Muscle layer of duodenum (tissue), 2 donors: ENCODE results near the gene ASIC5.
"Not testable (repeated sequence)": the region's sequence is repeated elsewhere in the genome, so short reads cannot be mapped to it uniquely, and the experiment has no call there.

Source experiments
- H3K27ac ChIP-seq: one replicate; pipeline ENCODE4 v1.7.0; 2013; ENCODE audit warnings: mild to moderate bottlenecking, low read length
- H3K27me3 ChIP-seq: one replicate; pipeline ENCODE4 v1.7.0; 2013; ENCODE audit warnings: low read depth, mild to moderate bottlenecking, control low read depth, low read length
- H3K36me3 ChIP-seq, 2 donors: one replicate each; pipeline ENCODE4 v1.7.0; 2013; ENCODE audit warnings: low read length in 2 of 2, control low read depth in 1 of 2, mild to moderate bottlenecking in 1 of 2; ENCODE audit not compliant: insufficient read depth in 2 of 2, control insufficient read depth in 1 of 2
- H3K4me1 ChIP-seq, 2 donors: one replicate each; pipeline ENCODE4 v1.7.0; 2013; ENCODE audit warnings: low read length in 2 of 2, mild to moderate bottlenecking in 2 of 2, control low read depth in 1 of 2, moderate library complexity in 1 of 2; ENCODE audit not compliant: insufficient read depth in 2 of 2, control insufficient read depth in 1 of 2
- H3K4me3 ChIP-seq, 2 donors: one replicate each; pipeline ENCODE4 v1.7.0; 2013; ENCODE audit warnings: low read length in 2 of 2, low read depth in 1 of 2, mild to moderate bottlenecking in 1 of 2
- H3K9me3 ChIP-seq, 2 donors: one replicate each; pipeline ENCODE4 v1.7.0; 2013; ENCODE audit warnings: low read length in 2 of 2, control low read depth in 1 of 2, mild to moderate bottlenecking in 1 of 2; ENCODE audit not compliant: control insufficient read depth in 1 of 2
- donor health status: healthy.

ASIC5 gene

DNA sequence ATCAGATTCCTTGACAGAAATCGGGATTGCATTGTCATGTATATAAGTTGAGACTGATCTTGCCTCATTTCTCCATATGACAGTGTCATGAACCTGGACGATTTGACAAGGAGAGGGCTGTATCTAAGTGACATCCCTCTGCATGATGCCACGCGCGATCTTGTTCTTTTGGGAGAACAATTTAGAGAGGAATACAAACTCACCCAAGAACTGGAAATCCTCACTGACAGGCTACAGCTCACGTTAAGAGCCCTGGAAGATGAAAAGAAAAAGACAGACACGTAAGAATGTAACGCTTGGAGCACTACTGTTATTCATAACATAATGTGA, 66.3 kb downstream of the ASIC5 start:
- peaks cover 0 to 4% of the 10 kb centered on the region in 2 donors for H3K36me3 ChIP-seq
- H3K27ac ChIP-seq, result peak overlapping the region; percentile 74
- H3K4me1 ChIP-seq, result peaks cover 0 to 17% of the 10 kb centered on the region in 2 donors
- no peak overlapping the region for H3K4me3 ChIP-seq
- no peaks in the 10 kb centered on the region for H3K9me3 ChIP-seq
- H3K27me3 ChIP-seq, result no peaks in the 10 kb centered on the region

- peaks cover 0 to 19% of the 10 kb centered on the region in 2 donors for H3K4me1 ChIP-seq
- no peaks in the 10 kb centered on the region for H3K9me3 ChIP-seq
- H3K4me3 ChIP-seq, result no peak overlapping the region
- H3K36me3 ChIP-seq, result no peaks in the 10 kb centered on the region
- no peaks in the 10 kb centered on the region for H3K27me3 ChIP-seq
- peak overlapping the region; percentile 74 for H3K27ac ChIP-seq
Measured at GRCh38 chr4:155799116-155799793, 66.8 kb downstream of the ASIC5 start.

DNA sequence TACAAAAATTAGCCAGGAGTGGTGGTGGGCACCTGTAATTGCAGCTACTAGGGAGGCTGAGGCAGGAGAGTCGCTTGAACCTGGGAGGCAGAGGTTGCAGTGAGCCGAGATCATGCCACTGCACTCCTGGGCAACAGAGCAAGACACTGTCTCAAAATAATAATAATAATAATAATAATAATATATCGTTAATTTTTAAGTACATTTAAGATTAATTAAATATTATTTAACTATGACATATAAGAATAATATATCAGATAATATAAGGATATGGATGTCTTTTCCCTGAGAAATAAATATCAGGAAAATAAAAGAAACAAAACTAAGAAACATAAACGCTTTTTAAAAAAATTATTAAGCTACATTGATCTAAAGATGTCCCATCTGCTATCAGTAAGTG, 68.5 kb downstream of the ASIC5 start:
- not testable (repeated sequence) for H3K9me3 ChIP-seq, H3K36me3 ChIP-seq, H3K4me3 ChIP-seq, H3K27ac ChIP-seq, H3K27me3 ChIP-seq
- peaks cover 0 to 15% of the 10 kb centered on the region in 2 donors for H3K4me1 ChIP-seq

DNA sequence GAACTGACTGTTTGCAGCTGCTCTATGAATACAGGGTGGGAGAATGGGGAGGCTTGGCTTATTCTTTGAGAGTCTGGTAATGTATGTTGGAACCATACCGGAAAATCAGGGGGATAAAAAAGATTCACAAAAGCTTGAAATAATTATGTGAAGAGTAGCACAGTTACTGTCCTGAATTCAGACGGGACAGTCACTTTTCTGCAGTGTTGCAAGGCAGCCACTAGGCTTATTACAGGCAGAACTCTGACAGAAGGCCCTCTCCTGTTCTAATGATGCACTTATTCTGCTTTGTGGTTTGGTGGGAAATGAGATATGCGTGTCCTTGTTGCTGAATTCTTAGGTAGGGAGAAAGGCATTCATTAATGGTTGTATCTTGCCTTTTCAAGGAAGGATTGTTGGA, 70.1 kb downstream of the ASIC5 start:
- no peaks in the 10 kb centered on the region for H3K27me3 ChIP-seq
- no peak overlapping the region for H3K27ac ChIP-seq
- peaks cover 0 to 13% of the 10 kb centered on the region in 2 donors for H3K4me1 ChIP-seq
- peaks cover 0 to 5% of the 10 kb centered on the region in 2 donors for H3K36me3 ChIP-seq
- H3K9me3 ChIP-seq, result no peaks in the 10 kb centered on the region
- H3K4me3 ChIP-seq, result no peak overlapping the region

GRCh38 chr4:155794589-155795236, 71.4 kb downstream of the ASIC5 start:
- Histone ChIP-seq H3K36me3 (peaks cover 0 to 5% of the 10 kb centered on the region in 2 donors), H3K4me3 (no peak overlapping the region), H3K27me3 (no peaks in the 10 kb centered on the region), H3K27ac (no peak overlapping the region), H3K4me1 (peaks cover 0 to 12% of the 10 kb centered on the region in 2 donors), H3K9me3 (no peaks in the 10 kb centered on the region)

DNA sequence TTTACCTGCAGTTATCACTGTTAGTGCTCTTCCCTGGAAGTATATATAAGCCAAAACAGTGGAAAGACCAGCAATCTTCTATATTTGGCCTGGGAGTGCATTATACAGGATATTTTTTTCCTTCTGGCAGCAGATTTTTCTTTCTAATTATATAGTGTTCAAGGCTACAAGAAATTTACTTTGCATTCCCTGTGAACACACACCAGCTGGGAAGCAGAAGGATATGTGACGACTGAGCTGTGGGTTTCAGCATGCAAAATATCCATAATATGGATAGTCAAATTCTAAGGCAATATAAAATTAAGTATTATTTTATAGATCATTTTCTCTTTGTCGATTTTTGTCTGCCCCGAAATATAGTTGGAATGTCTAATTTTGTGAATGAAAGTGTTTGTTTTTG, 76.1 kb downstream of the ASIC5 start:
- Histone ChIP-seq H3K4me1 (peaks cover 5 to 14% of the 10 kb centered on the region in 2 donors), H3K27me3 (no peaks in the 10 kb centered on the region), H3K9me3 (no peaks in the 10 kb centered on the region), H3K36me3 (peaks cover 0 to 5% of the 10 kb centered on the region in 2 donors), H3K27ac (no peak overlapping the region), H3K4me3 (no peak overlapping the region)

DNA sequence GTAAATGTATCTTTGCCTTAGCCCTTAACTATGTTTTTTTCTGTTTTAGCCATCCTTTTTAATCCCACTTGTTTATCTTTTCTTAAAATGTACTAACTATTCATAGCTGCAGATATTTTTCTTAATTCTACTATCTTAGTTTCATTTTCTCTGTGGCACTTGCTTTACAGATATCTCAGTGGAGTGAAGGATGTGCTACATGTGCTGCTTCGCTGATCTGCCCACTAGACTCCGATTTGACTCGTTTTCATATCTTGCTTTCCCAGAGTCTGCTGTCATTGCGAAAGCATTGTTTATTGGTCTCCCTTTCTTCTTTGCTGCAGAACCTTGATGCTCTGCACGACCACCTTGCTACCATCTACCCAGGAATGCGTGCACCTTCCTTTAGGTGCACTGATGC, 76.7 kb downstream of the ASIC5 start:
- Histone ChIP-seq H3K9me3 (no peaks in the 10 kb centered on the region), H3K36me3 (peaks cover 0 to 5% of the 10 kb centered on the region in 2 donors), H3K4me1 (peaks cover 5 to 12% of the 10 kb centered on the region in 2 donors), H3K27ac (no peak overlapping the region), H3K4me3 (peak overlapping the region; percentile 24 to 43), H3K27me3 (no peaks in the 10 kb centered on the region)

GRCh38 chr4:155787113-155787710, 78.9 kb downstream of the ASIC5 start:
- Histone ChIP-seq H3K4me1 (peaks cover 5 to 17% of the 10 kb centered on the region in 2 donors), H3K36me3 (no peaks in the 10 kb centered on the region), H3K9me3 (no peaks in the 10 kb centered on the region), H3K27me3 (no peaks in the 10 kb centered on the region), H3K4me3 (peak overlapping the region in 1 of 2 donors; percentile 12), H3K27ac (no peak overlapping the region)

DNA sequence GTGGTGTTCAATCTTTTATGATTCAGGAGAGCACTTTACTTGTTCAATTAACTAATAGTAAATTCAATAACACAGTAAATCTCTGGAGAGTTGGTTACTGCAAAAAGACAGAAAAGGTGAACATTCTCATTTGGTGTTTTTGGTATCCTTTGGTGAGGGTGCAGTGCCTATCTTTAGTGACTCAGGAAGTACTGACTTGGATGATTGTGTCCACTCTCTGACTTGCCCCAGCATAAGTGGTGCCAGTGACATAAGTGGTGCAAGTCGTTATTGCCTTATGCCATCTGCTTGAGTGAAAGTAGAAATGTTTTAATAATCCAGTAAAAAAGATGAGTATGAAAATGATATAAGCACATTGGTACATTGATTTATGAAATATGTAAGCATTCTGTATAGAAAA, 80.2 kb downstream of the ASIC5 start:
- H3K4me1 ChIP-seq, result peaks cover 5 to 18% of the 10 kb centered on the region in 2 donors
- no peaks in the 10 kb centered on the region for H3K27me3 ChIP-seq
- no peaks in the 10 kb centered on the region for H3K36me3 ChIP-seq
- H3K27ac ChIP-seq, result no peak overlapping the region
- no peaks in the 10 kb centered on the region for H3K9me3 ChIP-seq
- H3K4me3 ChIP-seq, result no peak overlapping the region

GRCh38 chr4:155784637-155785036, 81.4 kb downstream of the ASIC5 start:
- no peaks in the 10 kb centered on the region for H3K36me3 ChIP-seq
- H3K4me3 ChIP-seq, result no peak overlapping the region
- peaks cover 5 to 26% of the 10 kb centered on the region in 2 donors for H3K4me1 ChIP-seq
- H3K9me3 ChIP-seq, result no peaks in the 10 kb centered on the region
- no peak overlapping the region for H3K27ac ChIP-seq
- H3K27me3 ChIP-seq, result no peaks in the 10 kb centered on the region

DNA sequence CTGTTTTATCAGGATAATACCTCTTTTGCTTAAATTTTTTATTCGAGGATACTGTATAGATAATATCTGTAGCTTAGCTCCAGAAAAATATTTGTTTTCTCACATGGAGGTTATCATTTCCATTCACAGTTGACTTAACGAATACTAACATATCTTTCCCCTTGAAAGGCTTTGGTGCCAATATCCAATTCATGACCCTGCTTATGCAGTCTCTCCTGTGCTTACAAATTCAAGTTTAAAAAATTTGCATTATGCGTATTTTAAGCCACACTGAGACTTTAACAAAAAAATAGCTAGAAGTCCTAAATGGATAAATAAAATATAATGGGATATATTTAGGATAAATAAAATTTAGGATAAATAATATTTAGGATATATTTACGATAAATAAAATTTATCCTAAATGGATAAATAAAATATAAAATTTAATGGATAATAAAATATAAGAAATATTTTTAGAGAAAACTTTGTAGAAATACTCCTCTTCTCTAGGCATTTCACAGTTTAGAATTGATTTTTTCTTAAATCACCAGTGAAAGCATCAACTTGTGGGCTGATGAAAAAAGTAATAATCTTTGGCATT, 84.7 kb downstream of the ASIC5 start:
- no peak overlapping the region for H3K4me3 ChIP-seq
- H3K27ac ChIP-seq, result no peak overlapping the region
- H3K27me3 ChIP-seq, result no peaks in the 10 kb centered on the region
- peaks cover 0 to 31% of the 10 kb centered on the region in 2 donors for H3K4me1 ChIP-seq
- no peaks in the 10 kb centered on the region for H3K36me3 ChIP-seq
- H3K9me3 ChIP-seq, result no peaks in the 10 kb centered on the region
